CD4-positive, alpha-beta T cell treated with Interleukin-10 for 1 hour (primary cell): ENCODE data around the gene FSD1.
A peak's percentile ranks its signal among the peaks of the same experiment; 100 is the strongest.
"Not testable (repeated sequence)": the region's sequence is repeated elsewhere in the genome, so short reads cannot be mapped to it uniquely, and the experiment has no call there.

ENCODE experiments used
- DNase-seq: peaks from one replicate; pipeline ENCODE4 v3.0.0-alpha.2; 2020

FSD1 gene

GRCh38 chr19:4347521-4347920, 43.1 kb downstream of the FSD1 start:
- no peak for DNase-seq

GRCh38 chr19:4349225-4349624, 44.8 kb downstream of the FSD1 start:
- not testable (repeated sequence) for DNase-seq

- DNase-seq, result no peak
Observed at GRCh38 chr19:4350111-4350510, 45.7 kb downstream of the FSD1 start.

GRCh38 chr19:4350726-4351125, 46.3 kb downstream of the FSD1 start:
- no peak for DNase-seq

GRCh38 chr19:4352701-4353121, 48.3 kb downstream of the FSD1 start:
- peak; percentile 74 for DNase-seq

DNA sequence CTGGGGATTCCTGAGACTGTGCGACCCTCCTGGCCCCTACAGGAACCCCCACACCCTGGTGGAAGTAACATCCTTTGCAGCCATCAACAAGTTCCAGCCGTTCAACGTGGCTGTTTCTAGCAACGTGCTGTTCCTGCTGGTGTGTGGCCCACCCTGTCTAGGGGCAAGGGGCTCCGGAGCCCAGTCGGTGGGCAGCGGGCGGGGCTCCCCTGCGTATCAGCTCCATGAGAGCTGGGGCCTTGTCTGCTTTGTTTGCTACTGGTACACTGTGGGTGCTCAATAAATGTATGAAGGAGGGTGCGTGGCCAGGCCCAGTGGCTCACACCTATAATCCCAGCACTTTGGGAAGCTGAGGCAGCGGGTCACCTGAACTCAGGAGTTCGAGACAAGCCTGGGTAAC, 49.9 kb downstream of the FSD1 start:
- no peak for DNase-seq

GRCh38 chr19:4354897-4355296, 50.5 kb downstream of the FSD1 start:
- DNase-seq, result no peak

- DNase-seq, result no peak
Observed at GRCh38 chr19:4357095-4357797, 52.8 kb downstream of the FSD1 start.

DNA sequence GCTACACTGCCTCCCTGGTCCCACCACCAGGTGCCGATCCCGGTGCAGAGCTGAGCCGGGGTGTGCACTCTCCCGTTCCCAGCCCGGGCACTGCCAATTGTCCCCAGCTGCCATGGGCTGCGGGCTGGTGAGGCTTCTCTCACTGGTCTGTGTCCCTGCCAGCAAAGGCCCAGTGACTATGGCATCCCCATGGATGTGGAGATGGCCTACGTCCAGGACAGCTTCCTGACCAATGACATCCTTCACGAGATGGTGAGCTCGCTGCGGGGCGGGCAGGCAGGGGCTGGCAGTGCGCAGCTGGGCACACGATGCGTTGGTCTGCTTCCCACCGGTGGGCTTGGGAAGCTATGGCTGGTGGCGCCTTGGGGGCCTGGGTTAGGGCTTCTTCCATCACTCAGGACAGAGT, 53.5 kb downstream of the FSD1 start:
- no peak for DNase-seq

GRCh38 chr19:4358709-4359626, 54.6 kb downstream of the FSD1 start:
- no peak for DNase-seq

GRCh38 chr19:4359627-4360000, 55.2 kb downstream of the FSD1 start:
- no peak for DNase-seq

GRCh38 chr19:4360081-4360569, 55.7 kb downstream of the FSD1 start:
- no peak for DNase-seq

DNA sequence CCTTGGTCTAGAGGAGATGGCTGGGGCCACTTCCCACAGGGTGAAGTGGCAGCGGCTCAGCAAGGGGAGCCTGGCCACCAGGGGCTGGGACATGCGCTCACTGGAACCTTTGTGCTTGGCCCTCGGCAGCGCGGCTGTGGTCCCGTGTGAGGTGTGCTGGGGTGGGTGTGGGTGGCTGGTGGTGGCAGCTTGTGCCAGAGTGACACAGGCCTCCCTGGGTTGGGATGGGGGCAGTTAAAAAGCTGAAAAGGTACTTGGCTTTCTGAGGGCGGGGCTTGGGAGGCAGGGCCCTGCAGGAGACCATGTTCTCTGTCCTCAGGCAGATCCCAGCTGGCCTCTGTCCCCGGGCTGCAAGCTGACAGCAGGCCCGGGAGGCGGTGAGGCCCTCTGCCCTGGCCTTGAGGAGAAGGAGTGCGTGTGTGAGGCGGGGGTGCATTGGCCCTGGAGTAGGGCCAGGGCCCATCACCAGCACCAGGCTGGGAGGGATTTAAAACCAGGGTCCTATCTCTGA, 56.3 kb downstream of the FSD1 start:
- no peak for DNase-seq

- DNase-seq, result no peak
Observed at GRCh38 chr19:4361152-4362046, 57.0 kb downstream of the FSD1 start.

DNA sequence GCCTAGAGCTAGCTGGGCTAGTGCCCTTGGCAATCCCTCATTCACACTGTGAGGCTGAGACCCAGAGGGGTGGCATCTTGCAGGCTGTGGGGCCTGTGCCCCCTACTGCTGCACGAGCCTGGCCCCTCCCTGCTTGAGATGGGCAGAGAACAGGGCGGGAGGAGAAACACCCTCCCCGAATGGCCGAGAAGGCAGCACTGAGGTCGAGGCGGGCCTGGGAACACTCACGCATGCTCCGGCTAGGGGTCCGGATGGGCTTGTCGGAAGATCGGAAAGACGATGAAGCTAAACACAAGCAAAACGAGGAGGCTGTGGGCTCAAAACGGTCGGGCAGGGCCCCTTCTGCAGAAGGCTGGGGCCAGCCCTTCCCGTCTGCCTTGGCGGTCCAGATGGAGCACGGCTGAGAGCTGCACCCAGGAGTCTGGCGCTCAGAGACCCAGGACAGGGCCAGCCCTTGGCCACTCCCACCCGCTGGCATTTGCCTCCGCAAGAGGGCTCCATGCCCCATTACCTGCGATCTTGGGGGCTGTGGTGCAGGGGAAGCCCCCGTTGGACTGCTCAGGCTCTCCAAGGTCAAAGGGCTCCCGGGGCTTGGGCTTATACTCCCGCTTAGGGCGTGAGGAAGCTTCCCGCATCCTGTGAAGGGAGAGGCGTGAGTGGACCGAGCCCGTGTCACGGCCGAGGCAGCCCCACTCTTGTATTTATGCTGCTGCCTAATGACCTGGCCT, 57.9 kb downstream of the FSD1 start:
- DNase-seq, result no peak

- DNase-seq, result no peak
Observed at GRCh38 chr19:4362831-4363545, 58.6 kb downstream of the FSD1 start.

- no peak for DNase-seq
Observed at GRCh38 chr19:4363571-4364304, 59.3 kb downstream of the FSD1 start.

DNA sequence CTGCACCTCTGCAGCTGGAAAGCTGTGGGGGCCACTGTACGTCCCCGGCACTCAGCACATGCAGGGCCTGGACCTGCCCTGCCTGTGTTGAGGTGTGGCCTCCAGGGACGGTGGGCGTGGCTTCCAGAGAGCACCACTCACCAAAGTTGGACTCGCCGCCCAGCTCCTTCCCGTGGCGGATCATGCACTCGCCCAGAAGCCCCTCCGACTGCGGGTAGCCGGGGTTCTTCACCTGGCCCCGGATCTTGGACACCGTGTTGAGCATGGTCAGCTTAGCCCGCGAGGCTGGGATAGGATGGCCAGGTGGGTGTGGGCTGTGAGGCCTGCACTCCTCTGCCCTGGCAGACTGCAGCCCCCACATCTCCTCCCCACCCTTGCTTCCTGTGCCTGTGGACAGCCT, 60.9 kb downstream of the FSD1 start:
- DNase-seq, result no peak

DNA sequence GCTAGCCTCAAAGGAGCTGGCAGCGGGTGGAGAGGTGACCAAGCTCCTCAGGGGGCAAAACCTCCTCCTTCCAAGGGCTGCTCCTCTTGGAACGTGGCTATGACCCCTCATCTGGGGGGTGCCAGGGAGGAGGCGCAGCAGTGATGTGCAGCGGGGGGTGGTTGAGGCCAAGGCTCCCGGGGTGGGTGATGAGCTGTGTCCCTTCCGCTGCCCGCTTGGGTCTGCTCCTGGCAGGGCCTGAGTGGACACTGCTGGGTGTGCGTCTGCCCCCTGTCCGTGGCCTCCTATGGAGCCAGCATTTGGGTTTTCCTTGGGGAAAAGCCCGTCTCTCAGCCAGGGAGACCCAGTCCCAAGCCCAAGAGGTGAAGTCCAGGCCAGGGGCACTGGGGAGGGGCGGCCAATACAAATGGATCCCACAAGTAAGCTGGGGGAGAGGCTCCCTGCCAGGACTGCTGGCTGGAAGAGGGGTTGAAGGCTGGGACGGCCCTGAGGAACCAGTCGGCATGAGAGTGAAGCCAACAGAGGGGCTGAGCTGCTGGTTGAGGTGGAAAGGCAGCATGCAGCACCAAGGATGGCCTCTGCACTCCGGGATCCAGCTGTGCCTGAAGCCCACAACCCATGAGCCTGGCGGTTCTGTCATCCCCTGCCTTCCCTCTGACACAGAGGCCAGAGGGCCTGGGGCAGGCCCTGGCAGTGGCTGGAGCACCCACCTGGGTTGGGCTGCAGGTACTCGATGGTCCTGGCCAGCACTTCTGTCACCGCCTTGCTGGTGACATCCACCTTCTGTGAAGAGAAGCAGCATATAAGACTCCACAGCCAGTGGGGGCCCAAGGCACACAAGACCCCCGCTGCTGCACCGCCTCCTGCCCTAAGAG, 61.6 kb downstream of the FSD1 start:
- no peak for DNase-seq
